HG02970 (cell line): ENCODE measurements around the gene ALG14.
"Not testable (repeated sequence)": the region's sequence is repeated elsewhere in the genome, so short reads cannot be mapped to it uniquely, and the experiment has no call there.

Source experiments
- ATAC-seq: cut with Tn5 transposase; IDR thresholded peaks from one replicate; pipeline ENCODE4 v1.9.1; 2021; ENCODE audit warnings: mild to moderate bottlenecking, moderate library complexity, moderate number of reproducible peaks; ENCODE audit not compliant: unreplicated experiment, low FRiP score

The ALG14 gene

DNA sequence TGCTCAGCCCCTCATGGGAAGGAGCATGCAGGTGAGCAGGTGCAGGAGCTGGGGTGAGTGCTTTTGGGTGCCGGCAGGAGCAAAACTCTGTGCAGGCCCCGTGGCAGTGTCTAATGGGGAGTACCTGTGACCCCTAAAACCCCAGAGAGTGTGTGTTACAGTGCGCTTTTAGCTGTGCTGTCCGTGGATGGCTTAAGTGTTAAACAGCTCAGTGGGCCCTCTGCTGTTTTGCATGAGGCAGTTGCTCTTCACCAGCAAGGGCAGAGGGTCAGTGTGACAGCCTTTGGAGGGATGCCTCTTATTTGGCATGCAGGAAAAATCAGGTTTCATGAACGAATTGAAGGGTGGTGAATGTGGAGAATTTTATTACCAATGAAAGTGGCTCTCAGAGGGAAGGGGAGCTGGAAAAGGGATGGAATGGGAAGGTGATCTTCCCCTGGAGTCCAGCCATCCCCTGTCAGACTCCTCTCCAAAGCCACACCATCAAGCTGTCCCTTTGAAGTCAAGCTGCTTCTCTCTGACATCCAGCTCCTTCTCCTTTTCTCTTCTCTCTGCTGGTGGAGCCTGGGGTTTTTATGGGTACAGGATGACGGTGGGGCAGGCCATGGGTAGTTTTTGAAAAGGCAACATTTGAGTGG lies 17.0 kb upstream of the ALG14 start:
- ATAC-seq, result no peak

DNA sequence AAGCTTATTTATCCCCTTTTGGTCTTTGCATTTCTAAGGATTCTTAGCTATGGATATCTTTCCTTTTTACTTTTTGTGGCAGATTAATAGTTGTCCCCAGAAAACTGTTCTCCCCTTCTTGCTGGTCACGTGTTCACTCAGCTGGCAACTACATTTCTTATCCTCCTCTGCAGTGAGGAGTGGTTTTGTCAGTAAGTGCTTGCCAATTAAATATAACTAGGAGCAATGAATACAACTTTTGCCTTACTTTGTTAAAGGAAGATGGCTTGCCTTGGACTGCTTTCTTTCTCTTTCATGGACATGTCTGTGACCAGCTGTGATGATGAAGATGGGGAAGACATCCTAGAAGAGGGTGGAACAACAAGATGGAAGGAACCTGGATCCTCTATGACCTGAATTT lies 15.6 kb upstream of the ALG14 start:
- ATAC-seq, result no peak

DNA sequence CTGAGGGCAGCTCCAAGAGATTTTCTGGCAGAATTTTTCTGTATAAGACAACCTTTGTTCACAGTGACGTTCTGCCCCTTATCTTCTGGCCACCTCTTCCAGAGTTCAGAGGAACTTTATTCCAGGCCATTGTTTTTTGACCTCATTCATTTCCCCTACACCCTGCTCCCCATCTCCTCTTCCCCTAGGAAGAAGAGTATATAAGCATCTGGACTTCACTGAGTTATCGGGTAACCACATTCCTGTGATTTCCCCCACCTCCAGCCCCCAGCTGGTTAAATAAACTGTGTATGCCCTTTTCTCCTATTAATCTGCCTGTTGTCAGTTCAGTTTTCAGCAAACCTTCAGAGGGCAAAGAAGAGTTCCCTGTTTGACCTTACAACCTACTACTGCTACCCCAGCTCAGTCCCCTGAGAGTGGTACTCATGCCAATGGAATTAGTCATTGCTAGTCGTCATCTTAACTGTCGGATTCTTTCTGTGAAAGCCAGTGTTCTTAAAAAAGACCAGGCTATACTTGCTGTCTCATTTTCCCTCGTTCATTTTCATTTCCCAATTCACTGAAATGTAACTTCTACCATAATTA lies 14.3 kb upstream of the ALG14 start:
- ATAC-seq, result no peak

DNA sequence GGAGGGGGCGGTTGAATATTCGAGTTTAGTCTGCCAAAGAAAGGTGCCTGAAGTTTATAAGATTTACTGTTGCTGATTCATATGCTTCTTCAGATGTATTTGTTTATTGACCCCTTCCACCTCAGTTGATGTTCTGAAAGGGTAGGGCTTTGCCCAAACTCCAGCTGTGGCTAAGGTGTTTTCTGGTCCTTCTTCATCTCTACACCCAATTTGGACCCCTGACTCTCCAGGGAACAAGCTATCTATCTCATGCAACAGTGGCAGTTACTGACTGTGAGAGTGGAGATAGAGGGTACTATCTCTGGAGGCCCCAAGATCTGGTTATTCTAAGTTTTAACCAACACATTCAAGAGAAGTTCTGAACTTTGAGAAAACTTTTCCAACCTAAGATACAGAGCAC lies 12.6 kb upstream of the ALG14 start:
- ATAC-seq, result no peak

DNA sequence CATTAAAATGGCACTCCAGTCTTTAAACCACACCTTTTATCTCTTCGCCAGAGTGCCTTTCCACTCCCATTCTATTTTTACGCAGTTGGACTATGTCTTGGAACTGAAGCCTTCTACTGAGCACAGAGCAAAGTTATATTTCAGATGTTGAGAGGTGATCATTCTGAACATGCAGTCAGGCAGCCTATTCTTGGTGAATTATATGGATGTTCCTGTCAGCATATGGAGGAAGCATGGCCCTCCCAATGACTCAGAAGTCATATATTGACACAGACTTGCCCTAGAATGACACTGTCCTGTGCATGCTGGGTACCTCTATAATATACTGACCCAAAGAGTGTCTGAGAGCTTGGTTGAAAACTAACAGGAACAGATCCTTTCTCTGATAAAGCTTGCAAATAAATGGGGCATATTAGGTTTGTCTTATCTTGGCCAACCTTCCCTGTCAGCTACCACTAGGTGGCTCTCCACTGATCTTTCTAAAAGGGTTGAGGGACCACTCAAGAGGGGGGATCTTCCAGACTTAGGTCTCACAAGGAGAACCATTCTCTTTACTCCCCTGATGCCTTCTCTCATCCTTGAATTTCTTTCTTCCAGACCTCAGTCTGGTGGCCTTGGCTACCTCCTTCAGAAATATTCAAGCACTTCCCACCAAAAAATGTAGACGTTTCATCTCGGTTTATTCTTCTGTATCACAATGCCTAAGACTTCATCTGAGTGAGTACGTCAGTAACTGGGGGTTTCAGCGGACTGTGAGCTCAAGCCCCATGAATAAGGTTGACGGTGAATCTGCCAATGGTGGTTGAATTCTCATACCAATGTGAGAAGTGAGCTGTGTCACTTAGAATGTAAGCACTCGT lies 11.8 kb upstream of the ALG14 start:
- ATAC-seq, result no peak

DNA sequence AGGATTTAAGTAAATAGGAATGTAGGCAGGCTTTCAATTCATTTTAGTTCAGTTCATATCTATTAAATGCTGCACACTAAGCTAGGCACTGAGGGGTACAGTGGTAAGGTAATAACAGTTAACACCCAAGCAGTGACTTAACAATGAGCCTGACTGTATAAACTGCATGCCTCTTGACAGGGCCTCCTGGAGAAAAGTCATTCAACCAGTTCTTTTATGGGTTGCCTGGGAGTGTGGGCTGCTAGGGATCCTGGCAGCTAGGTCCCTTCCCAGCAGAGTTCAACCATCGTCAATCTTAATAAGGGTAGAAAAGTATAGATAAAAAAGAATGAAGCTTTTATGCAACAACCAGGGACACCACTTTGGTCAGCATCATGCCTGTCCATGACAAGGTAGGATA lies 8.1 kb upstream of the ALG14 start:
- no peak for ATAC-seq

DNA sequence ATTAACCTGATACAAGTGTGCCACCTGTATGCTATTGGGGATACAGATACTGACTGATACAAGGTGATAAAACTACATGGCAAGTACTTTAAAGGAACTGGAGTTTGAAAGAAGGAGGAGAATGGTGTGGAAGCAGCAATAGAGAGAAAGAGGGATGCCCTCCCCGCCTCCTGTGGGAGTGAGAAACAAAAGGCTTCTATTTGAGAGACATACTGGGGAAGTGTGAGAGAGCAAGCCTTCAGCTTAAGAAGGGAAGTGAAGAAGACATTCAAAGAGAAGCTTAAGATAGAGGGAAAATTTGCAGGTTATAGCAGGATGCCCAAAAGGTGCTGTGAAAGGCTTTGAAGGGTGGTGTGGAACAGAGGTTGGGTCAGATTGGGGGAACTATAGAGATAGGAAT lies 7.7 kb upstream of the ALG14 start:
- ATAC-seq, result no peak

DNA sequence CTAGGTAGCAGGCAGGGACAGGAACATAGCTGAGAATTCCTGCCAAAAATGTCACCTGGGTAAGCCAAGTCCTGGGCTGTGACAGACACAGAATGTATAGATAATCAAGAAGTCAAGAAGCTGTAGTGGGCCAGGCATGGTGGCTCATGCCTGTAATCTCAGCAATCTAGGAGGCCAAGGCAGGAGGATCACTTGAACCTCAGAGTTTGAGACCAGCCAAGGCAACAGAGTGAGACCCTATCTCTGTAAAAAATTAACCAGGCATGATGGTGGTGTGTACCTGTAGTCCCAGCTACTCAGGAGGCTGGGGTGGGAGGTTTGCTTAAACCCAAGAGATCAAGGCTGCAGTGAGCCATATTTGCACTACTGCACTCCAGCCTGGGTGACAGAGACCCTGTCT lies 3.3 kb upstream of the ALG14 start:
- ATAC-seq, result no peak

DNA sequence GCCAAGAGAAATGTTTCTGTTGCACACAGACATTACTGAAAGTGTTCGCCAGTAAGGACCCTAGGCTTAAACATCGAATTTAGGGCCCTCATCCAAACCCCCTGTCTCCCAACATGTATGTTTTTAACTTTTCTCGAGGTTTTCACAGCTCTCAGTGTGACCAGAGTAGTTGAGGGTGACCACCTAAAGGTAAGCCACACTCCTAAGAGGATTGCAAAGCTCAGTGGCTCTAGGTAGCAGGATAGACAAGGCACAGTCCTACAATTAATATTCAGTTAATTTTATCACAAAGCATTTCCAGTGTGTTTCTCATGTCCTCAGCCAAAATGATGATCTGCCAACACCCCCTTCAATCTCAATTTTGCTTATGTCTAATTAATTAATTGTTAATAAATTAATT lies 695 bp upstream of the ALG14 start:
- no peak for ATAC-seq

DNA sequence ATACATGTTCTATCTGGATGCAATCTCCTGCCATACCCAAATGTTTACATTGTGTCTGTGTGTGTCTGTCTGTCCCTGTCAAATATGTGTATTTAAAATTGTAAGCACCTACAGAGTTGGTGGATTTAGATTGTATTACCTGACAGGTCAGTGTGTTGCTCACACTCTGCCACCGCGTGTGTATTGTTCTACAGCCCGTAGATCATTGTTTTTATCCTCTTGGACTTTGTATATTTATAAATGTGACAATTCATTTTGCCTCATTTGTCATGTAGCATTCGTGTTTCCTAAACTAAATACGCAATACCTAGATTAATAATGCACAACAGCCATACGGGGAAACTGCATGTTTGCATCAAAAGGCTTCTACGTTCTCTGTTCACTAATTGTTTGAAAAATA lies 634 bp downstream of the ALG14 start:
- ATAC-seq, result no peak

DNA sequence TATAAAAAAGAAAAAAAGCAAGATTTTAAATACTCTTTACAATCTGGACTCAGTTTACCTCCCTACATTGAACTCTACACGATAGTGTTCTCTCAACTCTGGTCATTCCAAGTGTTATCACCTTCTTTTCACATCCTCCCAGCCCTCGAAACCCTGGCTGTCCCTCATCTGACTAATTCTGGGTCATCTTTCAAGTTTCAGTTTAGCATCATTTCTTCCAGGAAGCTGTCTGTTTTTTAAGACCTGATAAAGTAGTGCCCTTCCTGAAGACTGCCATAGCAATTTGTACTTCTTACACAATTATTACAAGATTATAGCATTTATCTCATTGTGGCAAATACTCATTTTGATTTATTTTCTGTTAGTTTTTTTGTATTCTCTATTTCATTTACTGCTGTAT lies 1.2 kb downstream of the ALG14 start:
- no peak for ATAC-seq

DNA sequence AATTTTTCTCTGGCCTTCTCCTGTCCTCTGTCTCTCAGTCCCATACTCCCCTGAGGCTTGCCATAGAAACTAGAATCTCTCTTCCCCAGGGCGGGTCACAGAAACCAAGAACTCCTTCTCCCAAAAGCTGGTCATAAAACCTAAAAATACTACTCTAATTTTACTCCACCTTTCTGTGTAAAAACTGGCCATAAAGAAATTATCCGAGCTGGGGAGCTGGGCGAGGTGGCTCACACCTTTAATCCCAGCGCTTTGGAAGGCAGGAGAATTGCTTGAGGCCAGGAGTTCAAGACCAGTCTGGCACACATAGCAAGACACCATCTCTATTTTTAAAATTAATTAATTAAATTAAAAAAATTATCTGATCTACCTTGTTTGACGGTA lies 3.0 kb downstream of the ALG14 start:
- no peak for ATAC-seq

DNA sequence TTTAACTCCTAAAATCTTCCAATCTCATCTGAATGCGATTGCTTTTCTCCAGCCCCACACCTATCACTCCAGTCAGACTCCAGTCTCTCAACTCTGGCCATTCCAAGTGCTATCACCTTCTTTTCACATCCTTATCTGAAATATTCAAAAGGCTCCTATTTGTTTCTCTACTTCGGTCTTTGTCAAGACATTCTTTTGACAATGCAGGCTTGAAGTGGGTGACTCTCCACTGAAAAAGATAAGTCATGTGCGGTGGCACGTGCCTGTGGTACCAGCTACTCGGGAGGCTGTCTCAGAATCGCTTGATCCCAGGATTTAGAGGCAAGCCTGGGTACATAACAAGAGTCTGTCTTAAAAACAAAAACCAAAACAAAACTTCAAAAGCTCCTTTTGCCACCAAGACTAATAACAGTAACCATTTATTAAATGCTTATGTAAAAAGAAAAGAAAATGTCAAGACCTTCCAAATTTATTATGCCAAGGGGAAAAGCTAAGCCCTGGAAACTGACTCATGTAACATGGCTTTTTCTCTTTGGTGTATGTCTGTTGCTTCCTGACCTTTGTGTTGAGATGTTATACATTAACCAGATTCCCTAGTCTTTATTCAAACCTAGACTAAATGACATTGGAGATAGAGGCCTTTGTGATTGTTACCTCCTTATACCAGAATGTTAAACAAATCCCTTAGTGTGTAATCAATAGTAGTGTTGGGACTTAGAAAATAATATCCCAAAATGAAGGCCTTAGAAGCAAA lies 3.6 kb downstream of the ALG14 start:
- ATAC-seq, result no peak

DNA sequence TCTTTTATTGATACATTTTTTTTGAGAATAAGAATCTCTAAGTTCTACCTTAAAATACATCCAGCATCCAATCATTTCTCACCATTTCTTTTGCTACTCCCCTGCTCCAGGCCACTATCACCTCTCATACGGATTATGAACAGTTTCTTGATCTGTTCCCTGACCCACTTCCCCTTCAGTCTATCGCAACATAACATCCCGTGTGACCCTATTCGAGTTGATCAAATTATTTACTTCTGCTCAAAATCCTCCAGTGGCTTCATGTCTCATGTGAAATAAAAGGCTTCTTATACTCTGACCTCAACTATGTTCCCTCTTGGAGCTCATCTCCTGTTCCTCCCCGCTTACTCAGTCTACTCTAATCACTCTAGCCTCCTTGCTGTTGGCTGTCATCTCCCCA lies 5.2 kb downstream of the ALG14 start:
- no peak for ATAC-seq

DNA sequence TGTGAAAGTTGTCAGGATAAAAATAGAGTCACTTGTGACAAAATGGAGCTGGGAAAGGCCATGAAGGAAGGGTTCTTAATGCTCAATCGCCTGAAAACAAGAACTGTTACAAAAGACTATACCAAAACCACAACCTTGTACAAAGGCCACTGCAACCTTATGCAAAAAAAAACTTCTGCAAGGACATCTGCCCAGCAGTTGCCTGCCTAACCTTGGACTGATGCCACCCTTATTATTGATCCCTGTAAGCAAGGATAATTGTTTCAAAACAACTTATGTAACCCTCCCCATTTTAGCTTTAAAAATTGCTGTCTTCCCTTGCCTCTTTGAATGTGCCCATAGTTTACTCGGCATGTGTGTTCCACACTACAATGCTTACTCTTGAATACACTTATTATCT lies 5.7 kb downstream of the ALG14 start:
- ATAC-seq, result no peak

DNA sequence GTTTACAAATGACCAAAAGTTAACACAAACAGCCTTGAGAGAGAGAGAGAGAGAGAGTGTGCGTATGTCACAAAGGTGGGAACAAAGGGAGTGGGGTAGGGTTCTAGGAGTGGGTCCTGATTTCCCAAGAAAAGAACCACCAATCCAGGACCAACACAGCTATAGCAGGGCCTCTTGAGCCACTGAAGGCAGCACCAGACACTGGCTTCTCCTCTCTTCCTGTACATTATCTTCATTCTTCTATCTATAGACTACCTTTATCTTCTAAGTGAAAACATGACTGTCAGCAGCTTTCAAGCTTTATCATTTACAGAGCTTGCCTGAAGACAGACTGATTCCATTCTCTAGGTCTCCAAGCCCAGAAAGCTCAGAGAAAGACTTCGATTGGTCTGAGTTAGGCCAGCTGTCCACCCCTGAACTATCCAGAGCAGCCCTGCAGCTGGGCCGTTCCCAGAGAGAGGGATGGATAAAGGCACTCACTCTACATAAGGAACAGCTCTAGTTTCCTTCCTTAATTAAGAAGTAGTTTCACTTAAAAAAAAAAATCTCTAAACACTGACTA lies 11.2 kb downstream of the ALG14 start:
- ATAC-seq, result no peak

DNA sequence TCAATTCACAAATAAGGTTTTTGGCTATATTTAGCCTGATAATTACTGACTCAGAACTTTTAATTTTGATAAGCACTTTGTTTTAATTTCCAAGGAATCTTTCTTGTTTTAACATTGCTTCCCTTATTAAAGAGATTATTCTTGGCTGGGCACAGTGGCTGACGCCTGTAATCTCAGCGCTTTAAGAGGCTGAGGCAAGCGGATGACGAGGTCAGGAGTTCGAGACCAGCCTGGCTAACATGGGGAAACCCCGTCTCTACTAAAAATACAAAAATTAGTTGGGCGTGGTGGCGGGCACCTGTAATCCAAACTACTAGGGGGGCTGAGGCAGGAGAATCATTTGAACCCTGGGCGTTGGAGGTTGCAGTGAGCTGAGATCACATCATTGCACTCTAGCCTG lies 13.8 kb downstream of the ALG14 start:
- no peak for ATAC-seq

DNA sequence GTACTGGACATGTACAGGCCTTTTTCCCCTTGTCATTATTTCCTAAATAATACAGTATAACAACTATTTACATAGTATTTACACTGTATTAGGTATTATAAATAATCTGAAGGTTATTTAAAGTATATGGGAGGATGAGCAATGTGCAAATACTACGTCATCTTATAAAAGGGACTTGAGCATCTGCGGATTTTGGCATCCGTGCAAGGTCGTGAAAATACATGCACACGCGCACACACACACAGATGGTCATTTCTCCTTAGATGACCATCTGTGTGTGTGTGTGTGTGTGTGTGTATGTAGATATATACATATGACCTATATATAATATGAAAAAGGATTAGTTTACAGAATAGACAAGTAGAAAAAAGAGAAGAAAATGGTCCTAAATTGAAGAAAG lies 15.4 kb downstream of the ALG14 start:
- no peak for ATAC-seq

DNA sequence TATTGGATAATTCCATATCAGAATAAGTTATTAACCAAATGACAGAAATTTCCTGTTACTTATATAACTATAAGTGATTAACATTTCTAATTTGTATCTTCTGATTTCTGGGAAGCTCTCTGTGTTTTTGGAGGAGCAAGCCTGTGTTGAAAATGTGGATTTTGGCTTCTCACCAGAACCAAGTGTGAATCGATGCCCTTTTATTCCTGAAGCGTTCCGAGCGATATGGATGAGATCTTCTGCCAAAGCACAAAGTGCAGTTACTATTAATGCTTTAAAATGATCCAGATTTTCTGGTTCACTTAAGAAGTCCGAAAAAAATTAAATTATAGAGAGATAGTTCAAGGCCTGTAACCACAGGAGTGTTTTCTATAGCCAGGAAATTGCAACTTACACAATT lies 22.8 kb downstream of the ALG14 start:
- ATAC-seq, result no peak

DNA sequence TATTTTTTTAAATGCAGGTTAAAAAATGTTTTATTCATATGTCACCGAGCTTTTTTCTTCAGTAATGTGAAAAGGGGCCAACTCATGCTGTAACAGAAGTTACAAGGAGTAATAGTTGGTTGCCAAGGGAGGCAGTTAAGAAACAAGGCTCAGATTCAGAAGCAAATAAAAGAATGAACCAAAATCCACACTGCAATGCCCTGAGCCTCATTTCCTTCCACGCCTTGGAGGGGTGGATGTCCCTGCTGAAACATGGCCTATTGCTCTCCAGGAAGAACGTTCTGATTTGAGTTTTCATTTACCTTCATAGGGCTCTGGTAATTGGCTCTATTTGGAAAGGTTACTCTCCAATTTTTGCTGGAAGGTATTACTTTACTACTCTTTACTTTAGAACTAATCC lies 24.4 kb downstream of the ALG14 start:
- no peak for ATAC-seq

DNA sequence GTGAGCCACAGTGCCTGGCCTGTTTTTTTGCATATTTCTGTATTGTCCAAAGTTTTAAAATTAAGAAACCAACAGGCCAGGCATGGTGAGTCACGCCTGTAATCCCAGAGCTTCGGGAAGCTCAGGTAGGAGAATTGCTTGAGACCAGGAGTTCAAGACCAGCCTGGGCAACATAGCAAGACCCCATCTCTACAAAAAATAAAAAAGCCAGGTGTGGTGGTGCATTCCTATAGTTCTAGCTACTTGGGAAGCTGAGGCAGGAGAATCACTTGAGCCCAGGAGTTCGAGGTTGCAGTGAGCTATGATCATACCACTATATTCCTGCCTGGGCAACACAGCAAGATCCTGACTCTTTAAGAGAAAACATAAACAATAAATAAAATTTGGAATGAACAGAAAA lies 25.1 kb downstream of the ALG14 start:
- not testable (repeated sequence) for ATAC-seq
